Osteoblast (primary cell): Measurements from ENCODE around the gene SMIM17. TPM values are rescaled to one million over a fixed set of nuclear protein-coding genes. Genes with fewer than 3 reads are reported as not detected.
"Not testable (repeated sequence)": the region's sequence is repeated elsewhere in the genome, so short reads cannot be mapped to it uniquely, and the experiment has no call there.

Experiments used
- DNase-seq: peaks from one replicate; pipeline ENCODE4 v3.0.0; 2011; ENCODE audit warnings: low spot score, mixed read lengths; ENCODE audit not compliant: insufficient read length; ENCODE audit errors: missing footprints
- H2AFZ ChIP-seq: 2 replicates; pipeline ENCODE4 v1.6.0; 2011; ENCODE audit warnings: mild to moderate bottlenecking, low read length
- H3K27ac ChIP-seq: 2 replicates; pipeline ENCODE4 v1.5.1; 2011; ENCODE audit warnings: mild to moderate bottlenecking, low read depth, low read length, moderate library complexity
- H3K27me3 ChIP-seq: 2 replicates; pipeline ENCODE4 v1.6.0; 2012; ENCODE audit warnings: mild to moderate bottlenecking, control low read depth, inconsistent platforms, low read length, moderate library complexity; ENCODE audit not compliant: insufficient read depth
- H3K36me3 ChIP-seq: 2 replicates; pipeline ENCODE4 v1.5.1; 2011; ENCODE audit warnings: mild to moderate bottlenecking, low read length, control low read depth, moderate library complexity; ENCODE audit not compliant: insufficient read depth
- H3K4me1 ChIP-seq: 2 replicates; pipeline ENCODE4 v1.5.1; 2011; ENCODE audit warnings: mild to moderate bottlenecking, low read length, control low read depth, moderate library complexity; ENCODE audit not compliant: insufficient read depth
- H3K4me2 ChIP-seq: 2 replicates; pipeline ENCODE4 v1.6.0; 2011; ENCODE audit warnings: mild to moderate bottlenecking, low read length; ENCODE audit not compliant: insufficient read depth
- H3K4me3 ChIP-seq: fragments of 200-600 bp; sonication (generic); 3 replicates; pipeline ENCODE4 v1.5.1; 2012; ENCODE audit warnings: mild to moderate bottlenecking, low read length, inconsistent platforms; ENCODE audit not compliant: insufficient read depth
- H3K79me2 ChIP-seq: 2 replicates; pipeline ENCODE4 v1.6.0; 2012; ENCODE audit warnings: mild to moderate bottlenecking, low read length, control low read depth, inconsistent platforms; ENCODE audit not compliant: insufficient read depth
- H3K9me3 ChIP-seq: 2 replicates; pipeline ENCODE4 v1.5.1; 2011; ENCODE audit warnings: low read depth, low read length, control low read depth
- H4K20me1 ChIP-seq: 2 replicates; pipeline ENCODE4 v1.6.0; 2012; ENCODE audit warnings: mild to moderate bottlenecking, low read length, control low read depth; ENCODE audit not compliant: insufficient read depth
- total RNA-seq: library from RNA; depleted of rRNA; stranded (reverse); fragments of >200 nt; gene quantifications from 2 replicates; pipeline ENCODE4 v1.2.3, GENCODE V29; 2012
- TF ChIP-seq, protein P1 (sequence below): IDR thresholded peaks from 2 replicates; pipeline ENCODE4 v1.5.1; 2011; ENCODE audit warnings: mild to moderate bottlenecking, low read depth, low read length, moderate library complexity; ENCODE audit errors: extremely low read depth

SMIM17 gene
- total RNA-seq, 1 donor = not detected

DNA sequence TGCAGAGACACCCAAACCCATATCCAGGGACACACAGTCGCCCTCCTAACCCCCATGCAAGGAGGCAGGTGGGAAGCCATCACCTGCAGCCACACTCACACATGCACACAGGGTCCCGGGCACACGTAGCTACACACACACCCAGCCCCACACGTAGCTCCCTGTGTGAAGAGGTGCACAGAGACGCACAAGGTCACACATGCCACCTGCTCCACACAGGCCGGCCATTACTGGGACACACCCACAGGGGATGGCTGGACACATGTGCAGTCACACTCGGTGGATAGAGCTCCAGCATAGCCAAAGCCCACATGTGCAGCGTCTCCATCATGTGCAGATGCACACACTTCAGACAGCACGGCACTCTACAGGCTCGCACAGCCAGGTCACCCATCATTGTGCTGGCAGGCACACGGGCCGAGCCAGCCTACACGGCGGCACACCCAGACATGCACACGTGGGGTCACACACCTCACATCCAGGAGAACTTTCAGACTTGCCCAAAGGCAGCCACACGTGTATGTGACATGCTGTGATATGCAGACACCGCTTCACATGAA, 27.5 kb downstream of the SMIM17 start:
- Histone ChIP-seq H3K36me3 (no peaks in the 10 kb centered on the region), H3K4me1 (no peaks in the 10 kb centered on the region), H3K4me3 (no peak overlapping the region), H3K79me2 (no peaks in the 10 kb centered on the region), H3K9me3 (no peaks in the 10 kb centered on the region), H3K27ac (no peak overlapping the region), H2AFZ (no peak overlapping the region), H3K27me3 (no peaks in the 10 kb centered on the region), H4K20me1 (no peaks in the 10 kb centered on the region), H3K4me2 (no peak overlapping the region)
- TF ChIP-seq, protein P1, sequence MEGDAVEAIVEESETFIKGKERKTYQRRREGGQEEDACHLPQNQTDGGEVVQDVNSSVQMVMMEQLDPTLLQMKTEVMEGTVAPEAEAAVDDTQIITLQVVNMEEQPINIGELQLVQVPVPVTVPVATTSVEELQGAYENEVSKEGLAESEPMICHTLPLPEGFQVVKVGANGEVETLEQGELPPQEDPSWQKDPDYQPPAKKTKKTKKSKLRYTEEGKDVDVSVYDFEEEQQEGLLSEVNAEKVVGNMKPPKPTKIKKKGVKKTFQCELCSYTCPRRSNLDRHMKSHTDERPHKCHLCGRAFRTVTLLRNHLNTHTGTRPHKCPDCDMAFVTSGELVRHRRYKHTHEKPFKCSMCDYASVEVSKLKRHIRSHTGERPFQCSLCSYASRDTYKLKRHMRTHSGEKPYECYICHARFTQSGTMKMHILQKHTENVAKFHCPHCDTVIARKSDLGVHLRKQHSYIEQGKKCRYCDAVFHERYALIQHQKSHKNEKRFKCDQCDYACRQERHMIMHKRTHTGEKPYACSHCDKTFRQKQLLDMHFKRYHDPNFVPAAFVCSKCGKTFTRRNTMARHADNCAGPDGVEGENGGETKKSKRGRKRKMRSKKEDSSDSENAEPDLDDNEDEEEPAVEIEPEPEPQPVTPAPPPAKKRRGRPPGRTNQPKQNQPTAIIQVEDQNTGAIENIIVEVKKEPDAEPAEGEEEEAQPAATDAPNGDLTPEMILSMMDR = no peak
- DNase-seq = no peak

DNA sequence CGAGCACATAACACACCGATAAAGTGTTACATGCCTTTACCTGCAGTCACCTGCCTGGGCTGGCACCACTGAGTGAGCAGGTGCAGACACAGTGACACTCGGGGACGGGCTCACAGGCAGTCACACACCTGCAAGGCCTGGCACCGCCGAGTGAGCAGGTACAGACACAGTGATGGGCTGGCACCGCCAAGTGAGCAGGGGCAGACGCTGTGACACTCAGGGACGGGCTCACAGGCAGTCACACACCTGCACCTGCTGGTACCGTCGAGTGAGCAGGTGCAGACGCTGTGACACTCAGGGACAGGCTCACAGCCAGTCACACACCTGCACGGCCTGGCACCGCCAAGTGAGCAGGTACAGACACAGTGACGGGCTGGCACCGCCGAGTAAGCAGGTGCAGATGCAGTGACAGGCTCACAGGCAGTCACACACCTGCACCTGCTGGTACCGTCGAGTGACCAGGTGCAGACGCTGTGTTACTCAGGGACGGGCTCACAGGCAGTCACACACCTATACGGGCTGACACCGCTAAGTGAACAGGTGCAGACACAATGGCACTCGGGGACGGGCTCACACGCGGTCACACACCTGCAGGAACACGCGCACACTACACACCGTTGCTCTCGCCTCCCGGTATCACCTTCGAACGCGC, 28.1 kb downstream of the SMIM17 start:
- no peak overlapping the region for H3K4me2 ChIP-seq
- H3K4me1 ChIP-seq = no peaks in the 10 kb centered on the region
- peak overlapping the region; percentile 33 for H3K4me3 ChIP-seq
- H2AFZ ChIP-seq = peak overlapping the region; percentile 59
- no peaks in the 10 kb centered on the region for H3K36me3 ChIP-seq
- DNase-seq = no peak
- no peaks in the 10 kb centered on the region for H4K20me1 ChIP-seq
- no peaks in the 10 kb centered on the region for H3K9me3 ChIP-seq
- H3K27me3 ChIP-seq = no peaks in the 10 kb centered on the region
- no peaks in the 10 kb centered on the region for H3K79me2 ChIP-seq
- TF ChIP-seq, protein P1 = no peak
- no peak overlapping the region for H3K27ac ChIP-seq

DNA sequence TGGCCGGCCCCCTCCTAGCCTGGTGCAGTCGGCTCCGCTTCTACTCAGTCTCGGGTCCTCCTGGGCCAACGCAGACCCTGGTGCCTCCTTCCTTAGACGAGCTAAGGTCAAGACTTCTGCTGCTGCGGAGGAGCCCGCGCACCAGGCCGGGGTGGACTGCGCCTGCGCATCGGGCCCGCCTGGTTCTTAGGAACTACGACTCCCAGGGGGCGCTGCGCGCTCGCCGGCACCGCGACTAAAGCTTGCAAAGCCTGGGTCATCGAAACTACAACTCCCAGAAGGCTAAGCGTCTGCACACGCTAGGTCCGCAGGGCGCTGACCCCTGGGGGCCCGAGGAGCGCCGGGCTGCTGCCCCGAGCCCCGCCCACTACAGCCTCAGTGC, 28.6 kb downstream of the SMIM17 start, which contains the start of gene ZNF835:
TSS of gene ZNF835 (minus strand) at position 145 of the 382 bp plus-strand sequence. CDS start 6,559 bp downstream, outside the sequence.
- no peaks in the 10 kb centered on the region for H4K20me1 ChIP-seq
- H3K4me1 ChIP-seq = no peaks in the 10 kb centered on the region
- H3K4me3 ChIP-seq = peak within 1 kb of the TSS; percentile 33
- no peaks in the 10 kb centered on the region for H3K36me3 ChIP-seq
- H3K9me3 ChIP-seq = no peaks in the 10 kb centered on the region
- DNase-seq = peak; percentile 95
- H3K27me3 ChIP-seq = no peaks in the 10 kb centered on the region
- TF ChIP-seq, protein P1 = no peak
- H2AFZ ChIP-seq = peak within 1 kb of the TSS; percentile 59
- H3K4me2 ChIP-seq = no peak within 1 kb of the TSS
- no peaks in the 10 kb centered on the region for H3K79me2 ChIP-seq
- no peak within 1 kb of the TSS for H3K27ac ChIP-seq

DNA sequence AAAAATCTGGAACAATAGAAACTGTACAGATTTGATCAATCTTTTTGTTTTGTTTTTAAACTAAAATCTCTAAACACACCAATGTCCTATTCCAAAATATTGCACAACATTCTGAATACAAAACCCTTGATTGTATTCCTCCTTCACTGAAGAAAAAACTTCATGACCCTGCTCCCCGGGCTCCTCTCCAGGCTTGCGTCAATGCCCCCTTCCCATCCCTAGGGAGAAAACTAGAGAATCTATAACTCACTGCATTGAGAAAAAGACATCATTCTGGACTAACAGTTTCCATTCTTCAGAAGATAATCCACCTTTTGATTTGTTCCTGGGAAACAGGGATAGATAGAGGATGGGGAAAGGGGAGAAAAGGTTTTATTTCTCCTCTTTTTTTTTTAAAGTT, 29.7 kb downstream of the SMIM17 start:
- H3K9me3 ChIP-seq, H3K79me2 ChIP-seq, H3K4me1 ChIP-seq, H3K4me3 ChIP-seq, H3K36me3 ChIP-seq, H3K4me2 ChIP-seq, H3K27me3 ChIP-seq, H4K20me1 ChIP-seq, H2AFZ ChIP-seq, DNase-seq, H3K27ac ChIP-seq: not testable (repeated sequence)
